Esophagus squamous epithelium (tissue), 4 donors: ENCODE data around the gene CRTAC1.

Experiments used
- POLR2A ChIP-seq, 4 donors: fragments of 450-650 bp; IDR thresholded peaks; one replicate each; pipeline ENCODE4 v1.6.1; 2017; ENCODE audit warnings: antibody characterized with exemption in 4 of 4, mild to moderate bottlenecking in 4 of 4, moderate library complexity in 3 of 4
- TF ChIP-seq, protein P1 (sequence below), 6 experiments: fragments of 450-650 bp in 4 of 6; fragments of 200-600 bp in 2 of 6; sonication (generic) in 2 of 6; IDR thresholded peaks; one replicate each; pipeline ENCODE4 v1.5.1; 2016 to 2019; ENCODE audit warnings: antibody characterized with exemption in 6 of 6, mild to moderate bottlenecking in 4 of 6, moderate library complexity in 4 of 6

DNA sequence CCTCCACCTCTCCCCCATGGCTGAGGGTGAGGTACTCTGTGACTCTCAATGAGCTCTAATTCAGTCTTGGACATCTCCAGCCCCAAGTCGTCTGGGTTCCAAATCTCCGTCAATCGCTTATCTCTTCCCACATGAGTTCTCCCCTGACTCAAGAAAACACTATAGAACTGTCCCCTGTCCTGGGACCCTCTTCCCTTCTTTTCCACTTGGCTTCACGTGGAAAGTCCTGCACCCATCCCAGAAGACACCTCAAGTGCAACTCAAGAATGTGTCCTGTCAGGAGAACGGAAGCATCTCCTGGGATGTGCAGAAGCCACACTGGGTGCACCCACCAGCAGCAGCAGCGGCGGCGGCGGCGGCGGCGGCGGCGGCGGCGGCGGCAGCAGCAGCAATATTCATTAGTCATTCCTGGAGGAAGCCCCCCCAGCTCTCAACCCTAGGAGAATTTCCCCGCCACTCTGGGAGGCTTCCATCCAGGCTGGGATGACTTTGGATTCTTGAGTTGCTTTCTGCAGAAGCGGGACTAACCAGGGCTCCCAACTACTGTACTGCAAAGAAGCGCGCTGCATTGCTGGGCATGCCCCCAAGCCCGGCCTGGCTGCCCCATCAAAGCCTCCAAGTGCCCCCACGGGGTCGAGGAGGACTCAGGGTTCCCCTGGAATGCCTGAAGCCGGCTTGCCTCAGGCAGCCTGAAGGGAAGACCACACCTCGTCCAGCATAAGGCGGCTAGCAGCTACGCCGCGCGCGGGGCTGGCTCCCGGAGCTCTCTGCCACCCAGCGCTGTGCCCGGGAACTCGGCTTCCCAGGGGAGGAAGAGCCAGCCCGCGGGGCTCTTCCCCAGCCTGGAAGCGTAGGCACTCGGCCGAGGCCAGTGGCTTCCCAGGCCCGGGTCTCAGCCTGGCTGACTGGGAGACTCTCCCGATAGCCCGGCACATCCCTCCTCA lies 1.0 kb downstream of the CRTAC1 start:
- no peak for TF ChIP-seq POLR2A (IDR thresholded peaks at IDR 0.05)
- TF ChIP-seq, protein P1, sequence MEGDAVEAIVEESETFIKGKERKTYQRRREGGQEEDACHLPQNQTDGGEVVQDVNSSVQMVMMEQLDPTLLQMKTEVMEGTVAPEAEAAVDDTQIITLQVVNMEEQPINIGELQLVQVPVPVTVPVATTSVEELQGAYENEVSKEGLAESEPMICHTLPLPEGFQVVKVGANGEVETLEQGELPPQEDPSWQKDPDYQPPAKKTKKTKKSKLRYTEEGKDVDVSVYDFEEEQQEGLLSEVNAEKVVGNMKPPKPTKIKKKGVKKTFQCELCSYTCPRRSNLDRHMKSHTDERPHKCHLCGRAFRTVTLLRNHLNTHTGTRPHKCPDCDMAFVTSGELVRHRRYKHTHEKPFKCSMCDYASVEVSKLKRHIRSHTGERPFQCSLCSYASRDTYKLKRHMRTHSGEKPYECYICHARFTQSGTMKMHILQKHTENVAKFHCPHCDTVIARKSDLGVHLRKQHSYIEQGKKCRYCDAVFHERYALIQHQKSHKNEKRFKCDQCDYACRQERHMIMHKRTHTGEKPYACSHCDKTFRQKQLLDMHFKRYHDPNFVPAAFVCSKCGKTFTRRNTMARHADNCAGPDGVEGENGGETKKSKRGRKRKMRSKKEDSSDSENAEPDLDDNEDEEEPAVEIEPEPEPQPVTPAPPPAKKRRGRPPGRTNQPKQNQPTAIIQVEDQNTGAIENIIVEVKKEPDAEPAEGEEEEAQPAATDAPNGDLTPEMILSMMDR (IDR thresholded peaks at IDR 0.05), result no peak
